HG03280 (cell line): ENCODE results near the gene FAAP100.

ENCODE experiments used
- ATAC-seq: cut with Tn5 transposase; IDR thresholded peaks from one replicate; pipeline ENCODE4 v1.9.1; 2021; ENCODE audit warnings: mild to moderate bottlenecking, moderate library complexity; ENCODE audit not compliant: unreplicated experiment

FAAP100 gene

GRCh38 chr17:81527591-81528383, 24.4 kb downstream of the FAAP100 start, which contains the start of gene FSCN2:
Gene FSCN2, plus strand, starts transcription at chr17:81528377. Its CDS starts 155 bp downstream, at chr17:81528532.
- ATAC-seq, result no peak

DNA sequence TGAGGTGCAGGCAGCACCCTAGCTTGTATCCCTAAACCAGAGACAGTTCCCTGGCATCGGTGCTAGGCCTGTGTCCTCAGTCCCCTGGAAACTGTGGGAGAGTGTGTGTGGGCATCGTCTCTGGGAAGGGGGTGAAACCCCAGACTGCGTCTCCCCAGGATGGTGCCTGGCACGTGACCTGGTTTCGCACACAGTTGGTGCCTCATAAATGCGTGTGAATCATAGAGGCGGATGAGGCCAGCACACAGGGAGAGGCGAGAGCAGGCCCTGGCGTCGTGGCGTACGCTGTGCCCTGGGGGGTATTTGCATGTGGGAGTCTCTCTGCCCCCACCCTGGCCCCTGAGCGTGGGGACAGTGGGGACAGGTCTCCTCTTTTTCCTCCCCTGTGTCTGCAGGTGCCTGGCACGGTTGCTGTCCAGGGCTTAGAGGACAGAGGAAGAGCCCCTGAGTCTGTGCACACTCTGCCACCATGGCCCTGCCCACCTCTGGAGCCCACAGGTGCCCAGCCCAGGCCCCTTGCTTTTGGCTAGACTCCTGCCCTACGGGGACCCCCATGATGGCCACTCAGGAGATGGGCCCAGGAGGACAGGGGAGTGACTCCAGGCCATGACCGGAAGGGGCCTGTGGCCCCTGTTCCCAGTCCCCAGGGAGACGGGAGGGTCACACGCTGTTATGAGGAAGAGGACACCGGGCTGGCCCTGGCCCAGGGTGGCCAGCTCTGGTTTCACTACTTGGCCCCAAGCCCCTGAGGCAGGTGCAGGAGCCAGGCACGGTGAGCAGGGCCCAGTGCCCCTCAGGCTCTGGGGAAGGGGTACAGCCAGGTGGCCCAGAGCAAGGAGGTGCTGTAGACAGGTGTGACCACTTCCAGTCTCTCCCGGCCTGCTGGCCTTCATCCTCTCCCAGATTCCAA, 25.2 kb downstream of the FAAP100 start:
- no peak for ATAC-seq

DNA sequence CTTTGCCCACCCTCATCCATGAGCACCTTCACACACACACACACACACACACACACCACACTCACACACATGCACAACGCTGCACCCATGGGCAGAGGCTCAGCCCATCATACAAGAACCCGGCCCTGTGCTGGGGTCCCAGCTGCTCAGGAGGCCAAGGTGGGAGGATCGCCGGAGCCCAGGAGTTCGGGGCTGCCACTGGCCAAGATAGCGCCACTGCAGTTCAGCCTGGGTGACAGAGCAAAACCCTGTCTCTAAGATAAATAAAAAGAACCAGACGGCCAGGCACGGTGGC, 27.3 kb downstream of the FAAP100 start:
- ATAC-seq, result no peak

- ATAC-seq, result no peak
These were observed 27.9 kb downstream of the FAAP100 start for GRCh38 chr17:81524039-81524864.

DNA sequence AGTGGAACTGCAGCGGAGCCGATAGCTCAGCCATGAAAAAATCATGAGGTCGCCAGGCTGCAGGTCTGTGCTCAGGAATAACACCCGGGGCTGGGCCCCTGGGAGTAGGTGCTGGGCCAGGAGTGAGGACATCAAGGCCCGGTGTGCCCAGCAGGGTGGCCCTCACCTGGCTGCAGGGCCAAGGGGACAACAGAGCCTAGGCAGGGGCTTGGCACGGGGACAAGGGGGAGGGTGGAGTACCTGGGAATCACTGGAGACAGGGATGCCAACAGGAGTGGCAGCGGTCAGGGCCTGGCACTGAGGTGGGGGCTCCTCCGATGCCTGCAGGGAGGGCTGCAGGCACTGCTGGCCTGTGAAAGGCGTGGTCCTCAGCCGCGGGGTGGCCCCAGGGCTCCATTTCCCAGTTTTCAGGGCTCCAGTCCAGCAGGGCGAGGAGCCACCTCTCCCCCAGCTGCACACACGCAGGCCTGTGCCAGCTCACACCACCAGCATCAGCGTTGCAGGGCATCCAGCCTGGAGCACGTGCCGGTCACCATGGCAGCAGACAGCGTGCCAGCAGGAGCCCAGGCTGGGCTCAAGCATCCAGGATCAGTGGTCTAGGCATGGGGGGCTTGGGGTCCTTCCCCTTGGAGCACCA, 28.6 kb downstream of the FAAP100 start:
- no peak for ATAC-seq

- no peak for ATAC-seq
These were observed 29.4 kb downstream of the FAAP100 start for GRCh38 chr17:81522491-81523401.

DNA sequence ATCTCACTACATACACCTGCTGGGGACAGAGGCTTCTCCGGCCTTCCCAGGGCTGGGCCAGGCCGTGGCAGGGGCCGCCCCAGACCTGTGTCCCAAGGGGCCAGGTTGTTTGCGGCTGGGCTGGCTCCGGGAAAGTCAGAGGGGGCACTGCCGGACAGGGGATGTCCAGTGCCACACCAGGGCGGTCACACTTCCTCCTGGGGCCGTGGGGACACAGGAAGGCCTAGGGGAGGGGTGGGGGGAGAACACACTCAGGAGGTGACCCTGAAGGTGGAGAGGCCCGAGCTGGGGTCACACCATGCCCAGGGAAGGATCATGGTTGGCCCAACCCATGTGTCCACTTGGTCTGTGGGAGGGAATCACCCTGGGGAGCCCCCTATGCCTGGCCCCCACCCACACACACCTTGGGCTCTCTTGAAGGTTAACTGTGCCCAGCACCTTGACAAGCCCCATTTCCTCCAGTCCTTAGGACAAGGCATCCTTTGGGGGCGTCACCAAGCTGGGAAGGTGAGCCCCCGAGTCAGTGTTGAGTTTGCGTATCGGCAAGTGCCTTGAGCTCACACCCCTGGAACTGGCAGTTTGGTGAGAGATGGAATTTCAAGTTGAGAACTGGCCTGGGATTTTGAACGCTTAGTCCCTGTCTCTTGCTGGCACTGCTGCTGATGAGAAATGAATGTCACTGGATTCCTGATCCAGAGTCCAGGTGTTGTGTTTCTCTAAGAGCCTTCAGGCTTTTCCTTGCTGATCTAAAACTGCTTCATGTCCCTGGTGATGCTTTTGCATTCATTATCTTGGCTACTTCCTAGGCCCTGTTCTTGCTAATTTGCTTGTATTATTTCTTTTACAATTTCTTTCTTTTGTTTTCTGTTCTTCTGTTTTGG, 31.9 kb downstream of the FAAP100 start:
- ATAC-seq, result no peak

GRCh38 chr17:81519284-81520020, 32.7 kb downstream of the FAAP100 start:
- no peak for ATAC-seq

DNA sequence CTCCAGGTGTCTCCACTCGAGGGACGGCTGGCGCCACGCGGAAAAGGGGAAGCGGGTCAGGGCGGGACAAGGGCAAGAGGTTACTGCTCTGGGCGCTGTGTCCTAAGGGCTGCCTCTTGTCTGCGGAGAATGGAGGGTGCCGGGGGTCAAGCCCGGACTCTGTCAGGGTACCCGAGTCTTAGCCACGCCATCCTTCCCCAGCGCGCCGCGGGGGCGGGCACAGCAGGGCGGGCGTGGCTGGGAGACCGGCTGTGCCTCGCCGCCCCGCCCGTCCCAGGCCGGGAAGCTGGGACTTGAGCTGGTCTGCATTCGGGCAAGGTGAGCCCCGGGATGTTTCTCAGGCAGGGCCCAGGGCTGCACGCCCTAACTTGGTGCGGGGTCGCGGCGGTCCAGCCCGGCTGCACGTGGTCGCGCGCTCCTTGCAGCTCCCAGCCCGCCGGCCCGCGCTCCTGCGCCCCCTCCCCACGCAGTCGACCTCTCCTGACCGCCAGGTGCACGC, 33.3 kb downstream of the FAAP100 start:
- no peak for ATAC-seq

DNA sequence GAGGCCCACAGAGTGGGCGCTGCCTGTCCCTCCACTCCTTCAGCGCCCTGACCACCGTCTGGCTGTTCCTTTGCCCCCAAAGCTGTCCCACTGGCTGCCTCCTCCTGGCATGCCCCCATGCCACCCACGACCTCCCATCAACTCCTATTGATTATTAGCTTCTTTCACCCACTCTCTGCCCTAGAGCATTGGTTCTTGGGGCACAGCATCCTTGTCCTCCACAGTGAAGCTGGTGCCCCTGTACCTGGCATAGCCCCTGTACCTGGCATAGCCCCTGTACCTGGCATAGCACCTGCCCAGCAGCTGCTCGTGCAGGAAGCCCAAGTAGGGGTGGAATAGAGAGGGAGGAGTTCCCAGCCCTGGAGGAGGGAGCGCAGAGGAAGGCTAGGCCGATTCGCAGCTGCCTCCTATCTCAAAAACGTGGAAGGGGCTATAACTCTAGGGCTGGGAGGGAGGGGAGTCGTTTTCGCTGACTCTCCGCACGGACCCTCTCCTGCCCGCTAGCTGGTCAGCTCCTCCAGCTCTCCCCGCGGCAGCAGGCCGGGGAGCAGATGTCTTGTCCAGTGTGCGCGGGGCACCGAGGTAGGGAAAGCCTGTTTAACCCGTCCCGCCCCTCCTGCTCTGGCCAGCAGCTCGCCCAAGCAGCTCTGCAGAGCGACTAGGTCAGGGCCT, 33.9 kb downstream of the FAAP100 start:
- no peak for ATAC-seq

DNA sequence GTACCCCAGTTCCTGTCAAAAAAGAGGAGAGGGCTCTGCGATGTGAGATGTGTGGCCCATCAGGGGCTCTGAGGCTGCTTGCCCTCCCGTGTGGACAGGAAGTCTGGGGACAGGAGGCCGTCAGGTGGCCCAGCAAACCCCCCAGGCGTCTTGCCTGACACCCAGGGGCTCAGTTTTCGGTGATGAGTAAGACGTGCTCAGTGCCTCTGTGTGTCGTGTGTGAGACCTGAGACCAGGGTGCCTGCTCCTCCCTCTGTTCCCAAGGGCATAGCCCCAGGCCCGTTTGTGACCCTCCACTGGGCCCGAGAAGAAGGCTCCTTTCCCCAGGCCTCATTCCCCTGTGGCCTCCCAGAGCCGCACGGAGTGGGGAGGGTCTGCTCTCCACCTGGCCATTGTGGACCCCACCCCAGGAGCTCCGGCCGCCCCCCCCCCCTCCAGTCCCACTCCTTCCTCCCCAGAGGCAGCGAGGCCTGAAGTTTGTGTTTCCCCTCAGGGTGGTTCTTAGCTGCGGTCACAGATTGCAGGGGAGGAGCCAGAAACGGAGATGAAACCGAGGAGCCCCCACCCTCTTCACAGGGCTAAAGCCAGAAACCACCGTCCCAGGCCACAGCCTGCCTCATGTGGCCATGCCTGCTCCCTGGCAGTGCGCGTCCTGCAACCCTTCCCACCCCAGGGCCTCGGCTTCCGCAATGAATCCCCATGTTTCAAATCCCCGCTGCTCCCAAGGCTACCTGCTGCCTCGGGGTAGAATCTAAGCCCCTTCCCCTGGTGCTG, 34.6 kb downstream of the FAAP100 start:
- ATAC-seq, result peak; percentile 31

DNA sequence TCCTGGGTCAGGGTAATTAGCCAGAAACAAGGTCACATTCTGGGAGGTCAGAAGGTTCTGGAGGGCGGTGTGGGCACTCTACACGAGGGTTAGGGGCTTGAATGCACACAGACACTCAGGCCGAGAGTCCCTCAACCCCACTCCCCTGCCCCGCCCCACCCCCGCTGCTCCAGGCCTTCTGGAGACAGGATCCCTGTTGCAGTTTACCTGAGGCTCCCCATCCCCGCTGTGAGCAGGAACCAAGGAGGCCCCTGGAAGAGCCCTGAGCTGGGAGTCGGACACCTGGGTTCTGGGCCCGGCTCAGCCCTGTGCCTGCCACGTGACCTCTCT, 35.2 kb downstream of the FAAP100 start:
- no peak for ATAC-seq

- no peak for ATAC-seq
These were observed 35.7 kb downstream of the FAAP100 start for GRCh38 chr17:81516439-81516838.

DNA sequence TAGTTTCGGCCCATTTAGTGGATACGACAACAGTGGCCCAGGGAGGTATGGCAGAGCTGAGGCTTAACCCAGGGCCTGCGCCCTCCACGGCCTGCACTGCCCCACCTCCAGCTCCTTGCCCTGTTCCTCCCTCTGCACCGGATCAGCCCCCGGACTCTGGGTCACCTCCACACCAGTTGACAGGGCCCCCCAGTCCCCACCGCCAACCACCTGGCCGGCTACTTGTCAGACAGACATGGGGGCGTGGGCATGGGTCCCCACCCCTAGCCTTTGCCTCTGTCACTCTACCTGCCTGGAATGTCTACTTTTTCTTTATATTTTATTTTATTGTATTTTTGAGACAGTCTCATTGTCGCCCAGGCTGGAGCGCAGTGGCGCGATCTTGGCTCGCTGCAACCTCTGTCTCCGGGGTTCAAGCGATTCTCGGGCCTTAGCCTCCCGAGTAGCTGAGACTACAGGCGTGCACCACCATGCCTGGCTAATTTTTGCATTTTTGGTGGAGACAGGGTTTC, 36.6 kb downstream of the FAAP100 start:
- ATAC-seq, result no peak

- no peak for ATAC-seq
These were observed 37.2 kb downstream of the FAAP100 start for GRCh38 chr17:81514739-81515529.

DNA sequence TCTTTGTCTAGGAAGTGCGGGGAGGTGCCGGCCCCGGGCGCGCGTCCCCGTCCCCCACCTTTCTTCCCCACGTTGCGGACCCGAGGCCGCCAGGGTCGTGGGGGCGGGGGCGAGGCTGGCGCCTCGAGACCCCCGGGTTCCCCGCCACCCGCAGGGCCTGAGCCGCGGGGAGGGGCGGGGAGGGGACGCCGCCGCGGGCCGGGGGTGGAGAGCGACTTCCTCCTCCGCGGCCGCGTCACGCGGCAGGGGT, 37.7 kb downstream of the FAAP100 start:
- ATAC-seq, result no peak
